A549 (cell line): Measurements from ENCODE around the gene NFAM1. TPM values are rescaled to one million over a fixed set of nuclear protein-coding genes. Genes with fewer than 3 reads are reported as not detected.

Source experiments
- ATAC-seq, 2 experiments: fragments of 200-7000 bp in 1 of 2; fragments of >200 bp in 1 of 2; cut with Nextera tagmentation in 1 of 2; cut with Tn5 transposase in 1 of 2; 3 replicates each; pipeline versions ENCODE4 v1.8.0 to v1.9.1; 2018 to 2020; ENCODE audit warnings: mild to moderate bottlenecking in 1 of 2, moderate library complexity in 1 of 2
- CTCF ChIA-PET: fragments of 300-600 bp; sonication (Branson Sonifier 250); formaldehyde crosslinking; extraction: SDS; loops from one replicate; lab custom pipeline; 2021; ENCODE audit warnings: antibody characterized with exemption, inconsistent platforms; lab: Yijun Ruan, JAX
- POLR2A ChIA-PET: fragments of 350-600 bp; formaldehyde crosslinking; extraction: SDS; loops from one replicate; lab custom pipeline; 2021; ENCODE audit warnings: antibody characterized with exemption, inconsistent platforms; lab: Yijun Ruan, JAX
- DNase-seq, 2 experiments: peaks; one replicate each; pipeline versions ENCODE4 v3.0.0 to v3.0.0-alpha.2; 2011 to 2016; ENCODE audit warnings: low read depth in 1 of 2, low spot score in 1 of 2
- FAIRE-seq: peaks from 2 replicates; lab custom pipeline; 2011; peaks lifted over from hg19 to GRCh38; lab: Jason Lieb, UNC
- H3K27ac ChIP-seq, 2 experiments: fragments of >200 bp; sonication (Bioruptor Twin); formaldehyde crosslinking; 3 replicates each; pipeline ENCODE4 v1.5.1; 2016 to 2017
- H3K4me1 ChIP-seq: fragments of >200 bp; sonication (Bioruptor Twin); formaldehyde crosslinking; 3 replicates; pipeline ENCODE4 v1.6.1; 2016
- H3K4me2 ChIP-seq: fragments of >200 bp; sonication (Bioruptor Twin); formaldehyde crosslinking; 3 replicates; pipeline ENCODE4 v1.6.1; 2016
- H3K4me3 ChIP-seq: fragments of >200 bp; sonication (Bioruptor Twin); formaldehyde crosslinking; 3 replicates; pipeline ENCODE4 v1.5.1; 2016
- H3K9me3 ChIP-seq: fragments of >200 bp; sonication (Bioruptor Twin); formaldehyde crosslinking; 3 replicates; pipeline ENCODE4 v1.6.1; 2016
- BHLHE40 ChIP-seq: IDR thresholded peaks from 2 replicates; pipeline ENCODE4 v1.6.1; 2012; ENCODE audit warnings: low read depth, low read length, inconsistent platforms
- CBX2 ChIP-seq: fragments of 200-600 bp; sonication (generic); IDR thresholded peaks from 2 replicates; pipeline ENCODE4 v1.6.1; 2016; ENCODE audit warnings: low read depth, mild to moderate bottlenecking, borderline replicate concordance
- CEBPB ChIP-seq, 2 experiments: fragments of >200 bp in 1 of 2; sonication (Bioruptor Twin) in 1 of 2; formaldehyde crosslinking in 1 of 2; IDR thresholded peaks; 2 replicates each; pipeline ENCODE4 v1.6.1; 2012 to 2016
- CHD2 ChIP-seq: fragments of 150-350 bp; IDR thresholded peaks from 2 replicates; pipeline ENCODE4 v1.6.1; 2014; ENCODE audit warnings: low read length; ENCODE audit not compliant: partially characterized antibody
- CTCF ChIP-seq: fragments of >200 bp; sonication (Bioruptor Twin); formaldehyde crosslinking; IDR thresholded peaks from 3 replicates; pipeline ENCODE4 v1.5.1; 2016
- E2F6 ChIP-seq: IDR thresholded peaks from 2 replicates; pipeline ENCODE4 v1.6.1; 2012; ENCODE audit warnings: low read depth, borderline replicate concordance
- FOSB ChIP-seq: fragments of 250-450 bp; sonication (Bioruptor Pico); IDR thresholded peaks from 2 replicates; pipeline ENCODE4 v1.5.0; 2020; ENCODE audit warnings: mild to moderate bottlenecking, moderate library complexity
- FOSL2 ChIP-seq, 2 experiments: fragments of 450-650 bp in 1 of 2; fragments of >200 bp in 1 of 2; sonication (Bioruptor Twin) in 1 of 2; formaldehyde crosslinking; IDR thresholded peaks; 2 replicates each; pipeline versions ENCODE4 v1.5.0 to v1.6.1; 2016 to 2020; ENCODE audit warnings: mild to moderate bottlenecking in 1 of 2, moderate library complexity in 1 of 2
- GATA3 ChIP-seq: IDR thresholded peaks from 2 replicates; pipeline ENCODE4 v1.6.1; 2012; ENCODE audit warnings: borderline replicate concordance
- HES2 ChIP-seq: fragments of >200 bp; sonication (Bioruptor Twin); formaldehyde crosslinking; IDR thresholded peaks from 2 replicates; pipeline ENCODE4 v1.6.1; 2016
- JUNB ChIP-seq: fragments of >200 bp; sonication (Bioruptor Twin); formaldehyde crosslinking; IDR thresholded peaks from 2 replicates; pipeline ENCODE4 v1.6.1; 2016
- KDM5A ChIP-seq: fragments of 200-600 bp; sonication (generic); IDR thresholded peaks from 2 replicates; pipeline ENCODE4 v1.6.1; 2016; ENCODE audit warnings: antibody characterized with exemption, mild to moderate bottlenecking
- MYC ChIP-seq: IDR thresholded peaks from 2 replicates; pipeline ENCODE4 v1.6.1; 2012; ENCODE audit warnings: mild to moderate bottlenecking, inconsistent platforms, low read length, improper control_type of control experiment, borderline replicate concordance
- NFE2L2 ChIP-seq: fragments of 150-350 bp; conservative IDR thresholded peaks from 2 replicates; pipeline ENCODE4 v1.6.1; 2014; ENCODE audit warnings: low read length
- NPAS2 ChIP-seq: fragments of 250-450 bp; sonication (Bioruptor Pico); IDR thresholded peaks from 2 replicates; pipeline ENCODE4 v1.8.0; 2022; ENCODE audit warnings: mild to moderate bottlenecking, moderate library complexity, borderline replicate concordance
- NR3C1 ChIP-seq: fragments of >200 bp; sonication (Bioruptor Twin); formaldehyde crosslinking; IDR thresholded peaks from 3 replicates; pipeline ENCODE4 v1.6.1; 2017
- RAD21 ChIP-seq, 2 experiments: fragments of >200 bp in 1 of 2; sonication (Bioruptor Twin) in 1 of 2; formaldehyde crosslinking in 1 of 2; IDR thresholded peaks in 1 of 2; conservative IDR thresholded peaks in 1 of 2; 2 replicates in 1 of 2; 3 replicates in 1 of 2; pipeline ENCODE4 v1.6.1; 2012 to 2018; ENCODE audit warnings: inconsistent platforms in 1 of 2
- RCOR1 ChIP-seq: fragments of 150-350 bp; IDR thresholded peaks from 2 replicates; pipeline ENCODE4 v1.6.1; 2014; ENCODE audit warnings: antibody characterized with exemption, low read length, low read depth
- REST ChIP-seq: fragments of 200-600 bp; sonication (generic); IDR thresholded peaks from 2 replicates; pipeline ENCODE4 v1.6.1; 2016; ENCODE audit warnings: antibody characterized with exemption, mild to moderate bottlenecking, moderate library complexity
- SMC3 ChIP-seq: fragments of >200 bp; sonication (Bioruptor Twin); formaldehyde crosslinking; IDR thresholded peaks from 3 replicates; pipeline ENCODE4 v1.6.1; 2018; ENCODE audit warnings: inconsistent platforms
- SREBF2 ChIP-seq: fragments of 450-650 bp; IDR thresholded peaks from 2 replicates; pipeline ENCODE4 v1.6.1; 2014; ENCODE audit warnings: mild to moderate bottlenecking, moderate library complexity
- TFCP2L1 ChIP-seq: fragments of 250-450 bp; sonication (Bioruptor Pico); IDR thresholded peaks from 2 replicates; pipeline ENCODE4 v1.5.0; 2021; ENCODE audit warnings: mild to moderate bottlenecking
- ZFP36 ChIP-seq: fragments of 450-650 bp; IDR thresholded peaks from 2 replicates; pipeline ENCODE4 v1.6.1; 2014; ENCODE audit warnings: borderline replicate concordance; ENCODE audit not compliant: partially characterized antibody
- ZNF302 ChIP-seq: fragments of 250-450 bp; sonication (Bioruptor Pico); IDR thresholded peaks from 2 replicates; pipeline ENCODE4 v1.9.0; 2021; ENCODE audit warnings: inconsistent platforms, mild to moderate bottlenecking, moderate library complexity
- whole genome bisulfite sequencing: methylation state at CpG from one replicate; pipeline ENCODE4 v1.1.6; 2017; ENCODE audit errors: missing lambda C conversion rate; 5-methylcytosine and 5-hydroxymethylcytosine counted together
- polyA plus RNA-seq, 4 experiments: library from polyadenylated mRNA; depleted of rRNA in 3 of 4; stranded (reverse); fragments of >200 nt; fragmentation: RNase III in 1 of 4; extraction: RNeasy Plus Mini Kit Qiagen cat#74134 plus additional on column Dnase treatment in 1 of 4; gene quantifications; 2 replicates in 3 of 4; 3 replicates in 1 of 4; pipeline ENCODE4 v1.2.3, GENCODE V29; 2011 to 2017

NFAM1 gene
- polyA plus RNA-seq, 2 of the 4 experiments (the other 2 are of a cell fraction) = not detected

GRCh38 chr22:42431401-42432019 is 693 bp downstream of the NFAM1 start:
- POLR2A ChIA-PET = no interaction called here
- no peak for TF ChIP-seq NPAS2 (CRISPR knock-in tag)
- TF ChIP-seq NFE2L2 = no peak
- TF ChIP-seq MYC = no peak
- no peak for TF ChIP-seq JUNB
- no peak for TF ChIP-seq KDM5A
- FAIRE-seq (no peak), ATAC-seq (no peak), DNase-seq (no peak)
- Histone ChIP-seq H3K4me3 (no peak overlapping the region), H3K4me1 (no peaks in the 10 kb centered on the region), H3K27ac (no peak overlapping the region), H3K4me2 (no peak overlapping the region), H3K9me3 (no peaks in the 10 kb centered on the region)
- 70% methylated on average over 6 of the region's 17 CpGs for WGBS
- CTCF ChIA-PET = interaction anchor here (1.4 to 4.7 kb wide), 3 partner anchors 8 to 262 kb away, joined by 3 to 16 read pairs (median 3); no protein-coding TSS in a partner anchor

- Histone ChIP-seq H3K4me3 (no peak overlapping the region), H3K4me1 (no peaks in the 10 kb centered on the region), H3K4me2 (no peak overlapping the region), H3K27ac (no peak overlapping the region)
- ATAC-seq = no peak
- POLR2A ChIA-PET = no interaction called here
- TF ChIP-seq RAD21 (conservative IDR thresholded peaks at IDR 0.05 in 1 of 2, IDR thresholded peaks at IDR 0.05 in 1 of 2) (no peak), E2F6 (no peak), NPAS2 (CRISPR knock-in tag) (no peak), SREBF2 (no peak), CHD2 (no peak), ZNF302 (CRISPR knock-in tag) (no peak), GATA3 (no peak), ZFP36 (no peak), RCOR1 (no peak), BHLHE40 (no peak), CBX2 (no peak), HES2 (no peak), REST (no peak)
- TF ChIP-seq, all 56 proteins: peak for 0
- FAIRE-seq (no peak), DNase-seq (no peak)
- H3K9me3 ChIP-seq = no peaks in the 10 kb centered on the region
- 66% methylated on average over 9 of the region's 9 CpGs for WGBS
- CTCF ChIA-PET = interaction anchor here (1.4 to 4.7 kb wide), 2 partner anchors 9 to 13 kb away, joined by 3 to 16 read pairs; no protein-coding TSS in a partner anchor
Measured at GRCh38 chr22:42430528-42431125, 1.6 kb downstream of the NFAM1 start.

- no peak overlapping the region for H3K4me3 ChIP-seq
- no peak overlapping the region for H3K27ac ChIP-seq
- H3K4me1 ChIP-seq = no peaks in the 10 kb centered on the region
- no peak for TF ChIP-seq FOSL2 (IDR thresholded peaks at IDR 0.05)
- TF ChIP-seq FOSL2 (CRISPR knock-in tag; IDR thresholded peaks at IDR 0.05) = no peak
- no peak for TF ChIP-seq KDM5A
- no peak for TF ChIP-seq BHLHE40
- TF ChIP-seq NR3C1 = no peak
- no peak for TF ChIP-seq TFCP2L1 (CRISPR knock-in tag)
- TF ChIP-seq CEBPB (IDR thresholded peaks at IDR 0.05) = no peak
- TF ChIP-seq CTCF = no peak
- TF ChIP-seq SMC3 = no peak
- no peak for TF ChIP-seq FOSB (CRISPR knock-in tag)
- TF ChIP-seq, all 56 proteins: peak for 0
- DNase-seq (no peak), FAIRE-seq (no peak), ATAC-seq (no peak)
- Histone ChIP-seq H3K9me3 (no peaks in the 10 kb centered on the region), H3K4me2 (no peak overlapping the region)
- 48% methylated on average over 3 of the region's 3 CpGs for WGBS
- ChIA-PET CTCF (interaction anchor here (1.1 to 4.7 kb wide), 3 partner anchors 15 to 338 kb away, joined by 3 to 16 read pairs (median 6); partner anchors contain the start of gene NDUFA6), POLR2A (no interaction called here)
Measured at GRCh38 chr22:42428760-42429159, 3.4 kb downstream of the NFAM1 start.
